Neural cell (in vitro differentiated cells): ENCODE measurements around the gene SPAG16. TPM values are rescaled to one million over a fixed set of nuclear protein-coding genes. Genes with fewer than 3 reads are reported as not detected.

Source experiments
- H2AFZ ChIP-seq: fragments of 200-600, 300-800 bp; sonication (generic), shearing (Covaris generic); 2 replicates; pipeline ENCODE4 v1.6.0; 2014; ENCODE audit warnings: low read depth, mild to moderate bottlenecking, antibody characterized with exemption, low read length, moderate library complexity
- H3F3A ChIP-seq: fragments of 200-600 bp; shearing (Covaris generic); 2 replicates; pipeline ENCODE4 v1.6.1; 2016; ENCODE audit warnings: mild to moderate bottlenecking, moderate library complexity, mixed read lengths, antibody characterized with exemption, low read length; ENCODE audit not compliant: insufficient read depth, poor library complexity, severe bottlenecking
- H3K27ac ChIP-seq: fragments of 200-600, 300-800 bp; sonication (generic), shearing (Covaris generic); 2 replicates; pipeline ENCODE4 v1.5.1; 2014; ENCODE audit warnings: mild to moderate bottlenecking, low read length, moderate library complexity
- H3K27me3 ChIP-seq: fragments of 300-800, 200-600 bp; sonication (generic), shearing (Covaris generic); 2 replicates; pipeline ENCODE4 v1.6.0; 2014; ENCODE audit warnings: mild to moderate bottlenecking, low read depth, low read length, moderate library complexity; ENCODE audit not compliant: insufficient read depth
- H3K36me3 ChIP-seq: fragments of 300-800, 200-600 bp; sonication (generic), shearing (Covaris generic); 2 replicates; pipeline ENCODE4 v1.5.1; 2014; ENCODE audit warnings: mild to moderate bottlenecking, antibody characterized with exemption, low read length, moderate library complexity; ENCODE audit not compliant: insufficient read depth
- H3K4me2 ChIP-seq: fragments of 300-800, 200-600 bp; sonication (generic), shearing (Covaris generic); 2 replicates; pipeline ENCODE4 v1.6.0; 2014; ENCODE audit warnings: mild to moderate bottlenecking, low read length
- H3K4me3 ChIP-seq: fragments of 300-800, 200-600 bp; sonication (generic), shearing (Covaris generic); 2 replicates; pipeline ENCODE4 v1.5.1; 2014; ENCODE audit warnings: mild to moderate bottlenecking, low read length, moderate library complexity
- H3K79me2 ChIP-seq: fragments of 200-600 bp; shearing (Covaris generic); replicated peaks from 2 replicates; pipeline ENCODE4 v1.6.0; 2014; ENCODE audit warnings: mild to moderate bottlenecking, low read length, moderate library complexity; ENCODE audit not compliant: insufficient read depth
- H3K9ac ChIP-seq: fragments of 300-800, 200-600 bp; sonication (generic), shearing (Covaris generic); 2 replicates; pipeline ENCODE4 v1.6.1; 2016; ENCODE audit warnings: mild to moderate bottlenecking, low read length, mixed read lengths
- H3K9me2 ChIP-seq: fragments of 200-600 bp; shearing (Covaris generic); 2 replicates; pipeline ENCODE4 v1.6.1; 2016; ENCODE audit warnings: mild to moderate bottlenecking, low read length, mixed read lengths; ENCODE audit not compliant: insufficient read depth
- H3K9me3 ChIP-seq: fragments of 200-600, 300-800 bp; sonication (generic), shearing (Covaris generic); 2 replicates; pipeline ENCODE4 v1.6.1; 2016; ENCODE audit warnings: mild to moderate bottlenecking, mixed run types, low read length, moderate library complexity, mixed read lengths
- H4K20me1 ChIP-seq: fragments of 200-600 bp; shearing (Covaris generic); 2 replicates; pipeline ENCODE4 v1.6.1; 2016; ENCODE audit warnings: mild to moderate bottlenecking, mixed run types; ENCODE audit not compliant: insufficient read depth
- EP300 ChIP-seq: fragments of 450-650 bp; conservative IDR thresholded peaks from 2 replicates; pipeline ENCODE4 v1.6.1; 2014; ENCODE audit warnings: antibody characterized with exemption, mild to moderate bottlenecking, moderate library complexity; ENCODE audit not compliant: poor library complexity, severe bottlenecking
- EZH2 ChIP-seq: fragments of 200-600, 300-800 bp; shearing (Covaris generic), sonication (generic); IDR thresholded peaks from 2 replicates; pipeline ENCODE4 v1.6.1; 2014; ENCODE audit warnings: antibody characterized with exemption, low read length, borderline replicate concordance, mild to moderate bottlenecking; ENCODE audit not compliant: insufficient read depth, poor library complexity, severe bottlenecking
- MXI1 ChIP-seq: fragments of 450-650 bp; conservative IDR thresholded peaks from 2 replicates; pipeline ENCODE4 v1.6.1; 2014; ENCODE audit warnings: antibody characterized with exemption, mild to moderate bottlenecking; ENCODE audit not compliant: poor library complexity, severe bottlenecking
- POLR2AphosphoS5 ChIP-seq: IDR thresholded peaks from 2 replicates; pipeline ENCODE4 v1.6.1; 2012
- RAD21 ChIP-seq: fragments of 450-650 bp; conservative IDR thresholded peaks from 2 replicates; pipeline ENCODE4 v1.6.1; 2014; ENCODE audit warnings: antibody characterized with exemption, mild to moderate bottlenecking, moderate library complexity
- SMC3 ChIP-seq: fragments of 450-650 bp; conservative IDR thresholded peaks from 2 replicates; pipeline ENCODE4 v1.6.1; 2014; ENCODE audit warnings: antibody characterized with exemption, mild to moderate bottlenecking, moderate library complexity; ENCODE audit not compliant: poor library complexity
- TAF1 ChIP-seq: IDR thresholded peaks from 2 replicates; pipeline ENCODE4 v1.6.1; 2012; ENCODE audit warnings: low read depth
- polyA plus RNA-seq: library from polyadenylated mRNA; depleted of rRNA; stranded (reverse); fragments of >200 nt; gene quantifications from 2 replicates; pipeline ENCODE4 v1.2.3, GENCODE V29; 2014
- TF ChIP-seq, protein P1 (sequence below): IDR thresholded peaks from 2 replicates; pipeline ENCODE4 v1.6.1; 2012; ENCODE audit warnings: borderline replicate concordance
- TF ChIP-seq, protein P2 (sequence below): fragments of 450-650 bp; IDR thresholded peaks from 2 replicates; pipeline ENCODE4 v1.5.1; 2014; ENCODE audit warnings: antibody characterized with exemption, mild to moderate bottlenecking, moderate library complexity; ENCODE audit not compliant: poor library complexity, severe bottlenecking

Gene SPAG16
- polyA plus RNA-seq, 1 donor from 2014 or later = 75.4 TPM

DNA sequence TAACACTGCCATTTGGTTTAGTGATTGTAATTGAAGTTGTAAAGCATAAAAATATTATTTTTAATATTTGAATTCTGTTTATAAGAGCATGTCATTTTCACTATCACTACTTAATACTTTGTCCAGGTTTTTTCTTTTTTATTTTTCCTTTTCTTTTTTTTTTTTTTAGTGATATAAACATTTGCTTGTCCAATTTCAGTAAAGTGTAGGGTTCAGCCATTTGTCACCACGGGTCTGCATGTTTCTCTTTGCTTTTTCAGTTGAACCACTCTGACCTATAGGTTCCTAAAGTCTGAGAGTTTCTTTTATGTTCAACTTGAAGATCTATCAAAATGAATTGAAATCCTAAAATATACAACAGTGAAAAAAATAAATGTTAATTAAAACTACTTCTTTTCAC is 48.5 kb upstream of the SPAG16 start:
- TF ChIP-seq MXI1 = no peak
- TF ChIP-seq, protein P1, sequence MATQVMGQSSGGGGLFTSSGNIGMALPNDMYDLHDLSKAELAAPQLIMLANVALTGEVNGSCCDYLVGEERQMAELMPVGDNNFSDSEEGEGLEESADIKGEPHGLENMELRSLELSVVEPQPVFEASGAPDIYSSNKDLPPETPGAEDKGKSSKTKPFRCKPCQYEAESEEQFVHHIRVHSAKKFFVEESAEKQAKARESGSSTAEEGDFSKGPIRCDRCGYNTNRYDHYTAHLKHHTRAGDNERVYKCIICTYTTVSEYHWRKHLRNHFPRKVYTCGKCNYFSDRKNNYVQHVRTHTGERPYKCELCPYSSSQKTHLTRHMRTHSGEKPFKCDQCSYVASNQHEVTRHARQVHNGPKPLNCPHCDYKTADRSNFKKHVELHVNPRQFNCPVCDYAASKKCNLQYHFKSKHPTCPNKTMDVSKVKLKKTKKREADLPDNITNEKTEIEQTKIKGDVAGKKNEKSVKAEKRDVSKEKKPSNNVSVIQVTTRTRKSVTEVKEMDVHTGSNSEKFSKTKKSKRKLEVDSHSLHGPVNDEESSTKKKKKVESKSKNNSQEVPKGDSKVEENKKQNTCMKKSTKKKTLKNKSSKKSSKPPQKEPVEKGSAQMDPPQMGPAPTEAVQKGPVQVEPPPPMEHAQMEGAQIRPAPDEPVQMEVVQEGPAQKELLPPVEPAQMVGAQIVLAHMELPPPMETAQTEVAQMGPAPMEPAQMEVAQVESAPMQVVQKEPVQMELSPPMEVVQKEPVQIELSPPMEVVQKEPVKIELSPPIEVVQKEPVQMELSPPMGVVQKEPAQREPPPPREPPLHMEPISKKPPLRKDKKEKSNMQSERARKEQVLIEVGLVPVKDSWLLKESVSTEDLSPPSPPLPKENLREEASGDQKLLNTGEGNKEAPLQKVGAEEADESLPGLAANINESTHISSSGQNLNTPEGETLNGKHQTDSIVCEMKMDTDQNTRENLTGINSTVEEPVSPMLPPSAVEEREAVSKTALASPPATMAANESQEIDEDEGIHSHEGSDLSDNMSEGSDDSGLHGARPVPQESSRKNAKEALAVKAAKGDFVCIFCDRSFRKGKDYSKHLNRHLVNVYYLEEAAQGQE = no peak
- TF ChIP-seq EZH2 = no peak
- TF ChIP-seq, protein P2, sequence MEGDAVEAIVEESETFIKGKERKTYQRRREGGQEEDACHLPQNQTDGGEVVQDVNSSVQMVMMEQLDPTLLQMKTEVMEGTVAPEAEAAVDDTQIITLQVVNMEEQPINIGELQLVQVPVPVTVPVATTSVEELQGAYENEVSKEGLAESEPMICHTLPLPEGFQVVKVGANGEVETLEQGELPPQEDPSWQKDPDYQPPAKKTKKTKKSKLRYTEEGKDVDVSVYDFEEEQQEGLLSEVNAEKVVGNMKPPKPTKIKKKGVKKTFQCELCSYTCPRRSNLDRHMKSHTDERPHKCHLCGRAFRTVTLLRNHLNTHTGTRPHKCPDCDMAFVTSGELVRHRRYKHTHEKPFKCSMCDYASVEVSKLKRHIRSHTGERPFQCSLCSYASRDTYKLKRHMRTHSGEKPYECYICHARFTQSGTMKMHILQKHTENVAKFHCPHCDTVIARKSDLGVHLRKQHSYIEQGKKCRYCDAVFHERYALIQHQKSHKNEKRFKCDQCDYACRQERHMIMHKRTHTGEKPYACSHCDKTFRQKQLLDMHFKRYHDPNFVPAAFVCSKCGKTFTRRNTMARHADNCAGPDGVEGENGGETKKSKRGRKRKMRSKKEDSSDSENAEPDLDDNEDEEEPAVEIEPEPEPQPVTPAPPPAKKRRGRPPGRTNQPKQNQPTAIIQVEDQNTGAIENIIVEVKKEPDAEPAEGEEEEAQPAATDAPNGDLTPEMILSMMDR = no peak
- TF ChIP-seq EP300 = no peak
- TF ChIP-seq SMC3 = no peak
- no peak for TF ChIP-seq POLR2AphosphoS5
- TF ChIP-seq TAF1 = no peak
- no peak for TF ChIP-seq RAD21
- Histone ChIP-seq H3K4me3 (no peak overlapping the region), H3K4me2 (no peak overlapping the region)

DNA sequence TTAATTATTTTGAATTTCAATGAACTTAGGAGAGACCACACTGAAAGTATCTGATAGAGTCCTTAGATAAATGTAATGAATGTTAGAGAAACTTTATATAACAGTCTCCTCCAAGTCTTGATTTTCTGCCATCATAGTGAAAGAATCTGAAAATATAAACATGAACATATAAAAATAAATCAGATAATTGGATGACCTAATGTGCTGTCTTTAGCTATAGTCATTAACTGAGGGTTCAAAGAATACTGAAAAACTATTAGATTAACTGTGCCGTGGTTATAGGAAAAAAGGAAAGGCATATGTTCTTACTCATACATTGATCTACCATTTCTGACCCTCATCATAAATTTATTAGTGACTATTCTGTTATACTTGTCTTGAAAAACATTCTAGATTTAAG is 47.0 kb upstream of the SPAG16 start:
- Histone ChIP-seq H3K9me3 (no peaks in the 10 kb centered on the region), H3K27me3 (no peaks in the 10 kb centered on the region), H3F3A (no peaks in the 10 kb centered on the region), H3K36me3 (no peaks in the 10 kb centered on the region), H4K20me1 (no peaks in the 10 kb centered on the region), H3K4me2 (no peak overlapping the region), H3K27ac (no peak overlapping the region), H2AFZ (no peak overlapping the region), H3K79me2 (no peaks in the 10 kb centered on the region), H3K9me2 (no peaks in the 10 kb centered on the region), H3K9ac (no peak overlapping the region), H3K4me3 (no peak overlapping the region)
- TF ChIP-seq RAD21 = no peak
- TF ChIP-seq, protein P1 = no peak
- no peak for TF ChIP-seq MXI1
- no peak for TF ChIP-seq EP300
- TF ChIP-seq, protein P2 = no peak
- no peak for TF ChIP-seq SMC3
- no peak for TF ChIP-seq POLR2AphosphoS5
- TF ChIP-seq EZH2 = no peak
- TF ChIP-seq TAF1 = no peak

More for the DNA sequence above, 48.5 kb upstream of the SPAG16 start:
- Histone ChIP-seq H3K27me3 (no peaks in the 10 kb centered on the region), H3K9me2 (no peaks in the 10 kb centered on the region), H3K79me2 (no peaks in the 10 kb centered on the region), H3K36me3 (no peaks in the 10 kb centered on the region), H3K27ac (no peak overlapping the region), H2AFZ (no peak overlapping the region), H4K20me1 (no peaks in the 10 kb centered on the region), H3F3A (no peaks in the 10 kb centered on the region), H3K9me3 (no peaks in the 10 kb centered on the region), H3K9ac (no peak overlapping the region)
